ENCODE measurements around the gene NEAT1. TPM values are rescaled to one million over a fixed set of nuclear protein-coding genes. Genes with fewer than 3 reads are reported as not detected.
"Not testable (repeated sequence)": the region's sequence is repeated elsewhere in the genome, so short reads cannot be mapped to it uniquely, and the experiment has no call there.

Gene NEAT1
- total RNA-seq, 2 experiments from 2014 or later: 593 to 683 TPM

- H3K9me3 Mint-ChIP-seq: no peaks in the 10 kb centered on the region
- peaks cover 5% of the 10 kb centered on the region for H3K36me3 Mint-ChIP-seq
- H3K27ac Mint-ChIP-seq: peak overlapping the region; percentile 99
- H3K4me3 Mint-ChIP-seq: no peak overlapping the region
- no peaks in the 10 kb centered on the region for H3K27me3 Mint-ChIP-seq
- no peak for DNase-seq
- ChIA-PET POLR2A (interaction anchor here (10.1 to 15.3 kb wide), 2 partner anchors 28 to 48 kb away, joined by 258 to 824 read pairs; partner anchors contain the start of genes MALAT1 and NEAT1), CTCF (interaction anchor here (0.8 to 3.3 kb wide), 5 partner anchors 9 to 55 kb away, joined by 3 to 40 read pairs (median 23); partner anchors contain the start of gene MALAT1)
- H3K4me1 Mint-ChIP-seq (ENCODE audit: low read depth): peaks cover 29% of the 10 kb centered on the region
- intact Hi-C loops (cut with micrococcal nuclease): no loop called here
Observed at GRCh38 chr11:65470433-65471049, 47.9 kb downstream of the NEAT1 start.

- ChIA-PET POLR2A (interaction anchor here (0.5 to 15.3 kb wide), 17 partner anchors 10 to 349 kb away, joined by 3 to 824 read pairs (median 5); partner anchors contain the start of genes FRMD8, MALAT1 and NEAT1), CTCF (interaction anchor here (0.8 to 3.3 kb wide), 14 partner anchors 9 to 308 kb away, joined by 3 to 26 read pairs (median 5); partner anchors contain the start of gene MALAT1)
- peak overlapping the region; percentile 99 for H3K27ac Mint-ChIP-seq
- DNase-seq: no peak
- peaks cover 9% of the 10 kb centered on the region for H3K36me3 Mint-ChIP-seq
- H3K4me1 Mint-ChIP-seq (ENCODE audit: low read depth): peaks cover 29% of the 10 kb centered on the region
- no peaks in the 10 kb centered on the region for H3K9me3 Mint-ChIP-seq
- intact Hi-C loops (cut with micrococcal nuclease): no loop called here
- H3K4me3 Mint-ChIP-seq: peak overlapping the region; percentile 67
- no peaks in the 10 kb centered on the region for H3K27me3 Mint-ChIP-seq
Observed at GRCh38 chr11:65471447-65471891, 48.9 kb downstream of the NEAT1 start.

GRCh38 chr11:65472588-65473277, 50.1 kb downstream of the NEAT1 start:
- not testable (repeated sequence) for H3K9me3 Mint-ChIP-seq, DNase-seq, H3K27me3 Mint-ChIP-seq
- peaks cover 15% of the 10 kb centered on the region for H3K36me3 Mint-ChIP-seq
- intact Hi-C loops (cut with micrococcal nuclease): loop anchor here (1.0 kb wide), 4 partner anchors 25 to 90 kb away; partner anchors contain the start of gene SLC25A45
- peak overlapping the region; percentile 99 for H3K27ac Mint-ChIP-seq
- H3K4me3 Mint-ChIP-seq: peak overlapping the region; percentile 12
- POLR2A ChIA-PET: interaction anchor here (1.0 to 15.3 kb wide), 14 partner anchors 9 to 138 kb away, joined by 3 to 824 read pairs (median 4); partner anchors contain the start of genes MALAT1 and NEAT1
- peaks cover 29% of the 10 kb centered on the region for H3K4me1 Mint-ChIP-seq (ENCODE audit: low read depth)
- CTCF ChIA-PET: interaction anchor here (1.0 to 3.3 kb wide), 12 partner anchors 7 to 307 kb away, joined by 3 to 26 read pairs (median 6); partner anchors contain the start of gene MALAT1

- CTCF ChIA-PET: interaction anchor here (1.2 to 3.3 kb wide), 2 partner anchors 25 to 57 kb away, joined by 4 to 26 read pairs; partner anchors contain the start of gene MALAT1
- Mint-ChIP-seq H3K27me3 (no peaks in the 10 kb centered on the region), H3K4me3 (no peak overlapping the region), H3K9me3 (no peaks in the 10 kb centered on the region), H3K36me3 (peaks cover 15% of the 10 kb centered on the region), H3K27ac (no peak overlapping the region), H3K4me1 (ENCODE audit: low read depth) (peaks cover 27% of the 10 kb centered on the region)
- intact Hi-C loops (cut with micrococcal nuclease): no loop called here
- POLR2A ChIA-PET: interaction anchor here (1.2 to 15.3 kb wide), 3 partner anchors 25 to 51 kb away, joined by 3 to 824 read pairs (median 258); partner anchors contain the start of genes MALAT1 and NEAT1
- DNase-seq: no peak
Observed at GRCh38 chr11:65473278-65473860, 50.8 kb downstream of the NEAT1 start.

GRCh38 chr11:65474864-65475263, 52.3 kb downstream of the NEAT1 start:
- DNase-seq: no peak
- Mint-ChIP-seq H3K4me1 (ENCODE audit: low read depth) (peaks cover 31% of the 10 kb centered on the region), H3K4me3 (peak overlapping the region; percentile 35), H3K27me3 (no peaks in the 10 kb centered on the region), H3K27ac (peak overlapping the region; percentile 75), H3K9me3 (no peaks in the 10 kb centered on the region), H3K36me3 (peaks cover 15% of the 10 kb centered on the region)
- ChIA-PET CTCF (no interaction called here), POLR2A (interaction anchor here (10.1 to 15.3 kb wide), 2 partner anchors 23 to 53 kb away, joined by 258 to 824 read pairs; partner anchors contain the start of genes MALAT1 and NEAT1)
- intact Hi-C loops (cut with micrococcal nuclease): no loop called here

- DNase-seq: no peak
Observed at GRCh38 chr11:65476632-65477148, 54.1 kb downstream of the NEAT1 start.

GRCh38 chr11:65477149-65477965, 54.8 kb downstream of the NEAT1 start:
- Mint-ChIP-seq H3K9me3 (no peaks in the 10 kb centered on the region), H3K27ac (peak overlapping the region; percentile 95), H3K4me1 (ENCODE audit: low read depth) (peaks cover 19% of the 10 kb centered on the region), H3K4me3 (peak overlapping the region; percentile 91), H3K36me3 (peaks cover 13% of the 10 kb centered on the region), H3K27me3 (no peaks in the 10 kb centered on the region)
- ChIA-PET CTCF (interaction anchor here (0.6 to 4.4 kb wide), 9 partner anchors 9 to 59 kb away, joined by 3 to 41 read pairs (median 3); partner anchors contain the start of gene MALAT1), POLR2A (interaction anchor here (1.4 to 15.3 kb wide), 4 partner anchors 21 to 55 kb away, joined by 3 to 824 read pairs (median 136); partner anchors contain the start of genes MALAT1 and NEAT1)
- peak; percentile 96 for DNase-seq
- intact Hi-C loops (cut with micrococcal nuclease): loop anchor here (1.0 to 2.0 kb wide), 3 partner anchors 20 to 51 kb away; no protein-coding TSS in a partner anchor

More at GRCh38 chr11:65476632-65477148, 54.1 kb downstream of the NEAT1 start:
- ChIA-PET CTCF (interaction anchor here (0.6 to 4.4 kb wide), 7 partner anchors 11 to 60 kb away, joined by 3 to 41 read pairs (median 3); partner anchors contain the start of gene MALAT1), POLR2A (interaction anchor here (1.4 to 15.3 kb wide), 4 partner anchors 21 to 54 kb away, joined by 3 to 824 read pairs (median 136); partner anchors contain the start of genes MALAT1 and NEAT1)
- H3K36me3 Mint-ChIP-seq: peaks cover 15% of the 10 kb centered on the region
- H3K9me3 Mint-ChIP-seq: no peaks in the 10 kb centered on the region
- intact Hi-C loops (cut with micrococcal nuclease): loop anchor here (1.0 to 2.0 kb wide), 3 partner anchors 21 to 50 kb away; no protein-coding TSS in a partner anchor
- peaks cover 25% of the 10 kb centered on the region for H3K4me1 Mint-ChIP-seq (ENCODE audit: low read depth)
- H3K27ac Mint-ChIP-seq: peak overlapping the region; percentile 95
- no peaks in the 10 kb centered on the region for H3K27me3 Mint-ChIP-seq
- peak overlapping the region; percentile 91 for H3K4me3 Mint-ChIP-seq

GRCh38 chr11:65478388-65479183, 56.0 kb downstream of the NEAT1 start:
- no peak for DNase-seq
- H3K4me1 Mint-ChIP-seq (ENCODE audit: low read depth): peaks cover 19% of the 10 kb centered on the region
- CTCF ChIA-PET: interaction anchor here (0.8 to 4.4 kb wide), 9 partner anchors 10 to 148 kb away, joined by 3 to 41 read pairs (median 4); partner anchors contain the start of gene MALAT1
- H3K36me3 Mint-ChIP-seq: peaks cover 13% of the 10 kb centered on the region
- H3K4me3 Mint-ChIP-seq: peak overlapping the region; percentile 41
- peak overlapping the region; percentile 64 for H3K27ac Mint-ChIP-seq
- no peaks in the 10 kb centered on the region for H3K9me3 Mint-ChIP-seq
- POLR2A ChIA-PET: interaction anchor here (1.2 to 15.3 kb wide), 4 partner anchors 20 to 56 kb away, joined by 3 to 824 read pairs (median 136); partner anchors contain the start of genes MALAT1 and NEAT1
- no peaks in the 10 kb centered on the region for H3K27me3 Mint-ChIP-seq
- intact Hi-C loops (cut with micrococcal nuclease): loop anchor here (1.0 kb wide), 1 partner anchor 9 kb away; no protein-coding TSS in a partner anchor

GRCh38 chr11:65479184-65480145, 56.9 kb downstream of the NEAT1 start:
- ChIA-PET CTCF (interaction anchor here (0.7 to 4.4 kb wide), 8 partner anchors 7 to 149 kb away, joined by 3 to 41 read pairs (median 4); partner anchors contain the start of gene MALAT1), POLR2A (interaction anchor here (1.1 to 15.3 kb wide), 4 partner anchors 19 to 57 kb away, joined by 3 to 824 read pairs (median 130); partner anchors contain the start of genes MALAT1 and NEAT1)
- H3K4me3 Mint-ChIP-seq: no peak overlapping the region
- H3K36me3 Mint-ChIP-seq: peaks cover 13% of the 10 kb centered on the region
- peaks cover 19% of the 10 kb centered on the region for H3K4me1 Mint-ChIP-seq (ENCODE audit: low read depth)
- H3K27ac Mint-ChIP-seq: no peak overlapping the region
- intact Hi-C loops (cut with micrococcal nuclease): no loop called here
- DNase-seq: no peak
- no peaks in the 10 kb centered on the region for H3K27me3 Mint-ChIP-seq
- H3K9me3 Mint-ChIP-seq: no peaks in the 10 kb centered on the region
